GM19099 (cell line): ENCODE results near the gene POMP.

Experiments
- POLR2A ChIP-seq: IDR thresholded peaks from 3 replicates; pipeline ENCODE4 v1.6.1; 2011; ENCODE audit warnings: low read depth; ENCODE audit not compliant: insufficient read length; ENCODE audit errors: extremely low read depth

POMP gene

DNA sequence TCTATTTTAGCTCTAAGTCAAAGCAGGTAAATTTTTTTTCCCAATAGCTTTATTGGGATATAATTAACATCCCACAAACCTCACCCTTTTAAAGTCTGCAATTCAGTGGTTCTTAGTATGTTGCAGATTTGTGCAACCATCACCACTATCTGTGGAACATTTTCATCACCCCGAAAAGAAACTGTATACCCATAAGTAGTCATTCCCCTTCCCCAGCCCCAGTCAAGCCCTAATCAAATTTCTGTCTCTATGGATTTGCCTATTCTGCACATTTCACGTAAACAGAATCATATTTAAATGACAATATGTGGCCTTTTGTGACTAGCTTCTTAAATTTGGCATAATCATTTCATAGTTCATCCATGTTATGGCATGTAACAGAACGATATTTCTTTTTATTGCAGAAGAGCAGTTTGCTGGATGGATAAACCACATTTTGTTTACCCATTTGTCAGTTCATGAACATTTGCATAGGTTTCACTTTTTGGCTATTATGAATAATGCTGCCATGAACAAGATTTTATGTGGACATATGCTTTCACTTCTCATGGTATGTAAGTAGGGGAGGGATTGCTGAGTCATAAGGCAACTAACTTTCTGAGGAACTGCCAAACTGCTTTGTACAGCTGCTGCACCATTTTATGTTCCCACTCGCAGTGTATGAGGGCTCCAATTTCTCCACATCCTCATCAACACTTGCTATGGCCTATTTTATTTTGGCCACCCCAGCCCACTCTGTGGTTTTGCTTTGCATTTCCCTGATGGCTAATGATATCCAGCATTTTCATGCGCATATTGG, 48.9 kb downstream of the POMP start:
- no peak for TF ChIP-seq POLR2A

DNA sequence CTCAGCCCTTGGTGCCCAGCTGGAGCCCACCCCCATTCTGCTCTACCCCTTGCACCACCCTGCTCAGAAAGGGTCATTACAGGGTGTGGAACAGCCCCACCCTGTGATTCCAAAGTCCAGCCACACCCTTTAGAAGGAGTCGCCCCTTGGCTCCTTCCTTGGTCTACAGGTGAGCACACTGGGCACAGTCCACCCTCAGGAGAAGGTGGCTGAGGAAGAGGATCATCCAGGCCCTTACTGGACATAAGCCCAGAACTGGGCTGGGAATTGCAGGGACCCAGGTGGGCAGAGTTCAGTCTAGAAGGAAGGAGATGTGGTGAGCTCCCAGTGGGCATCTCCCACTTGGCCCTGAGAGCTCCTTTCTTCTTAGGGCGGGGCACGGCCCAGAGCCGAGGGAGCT, 51.2 kb downstream of the POMP start:
- no peak for TF ChIP-seq POLR2A

DNA sequence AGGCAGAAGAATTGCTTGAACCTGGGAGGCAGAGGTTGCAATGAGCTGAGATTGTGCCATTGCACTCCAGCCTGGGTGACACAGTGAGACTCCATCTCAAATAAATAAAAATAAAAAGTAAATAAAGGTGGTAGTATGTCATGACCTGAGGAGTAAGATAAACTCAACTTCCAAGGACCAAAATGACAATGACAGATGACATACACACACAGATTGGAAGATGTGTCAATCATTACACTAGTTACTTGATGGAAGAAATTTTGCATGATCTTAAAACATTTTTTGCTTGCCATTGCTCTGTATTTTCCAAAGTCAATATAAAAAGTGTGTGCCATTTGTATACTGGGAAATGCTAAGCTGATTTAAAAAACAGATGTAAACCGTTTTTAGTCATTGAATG, 55.7 kb downstream of the POMP start:
- TF ChIP-seq POLR2A = no peak

DNA sequence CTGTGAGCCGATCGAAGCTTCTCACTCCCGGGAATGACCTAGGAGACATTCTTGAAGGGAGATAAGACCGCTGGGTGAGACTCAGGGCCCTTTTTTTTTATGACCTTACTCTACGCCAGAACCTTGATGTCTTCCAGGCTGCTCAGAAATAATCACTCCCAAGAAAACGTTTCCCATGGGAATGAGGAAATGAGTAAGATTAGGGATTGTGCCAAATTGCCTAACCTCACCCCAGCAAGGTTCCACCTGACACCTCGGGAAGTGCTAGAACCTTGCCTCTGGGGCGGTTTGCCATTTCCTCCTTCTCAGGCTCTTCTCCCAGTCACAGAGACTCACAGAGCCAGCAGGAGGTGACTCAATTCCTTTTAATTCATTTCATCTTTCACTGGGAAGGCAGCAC, 57.6 kb downstream of the POMP start:
- TF ChIP-seq POLR2A = no peak

DNA sequence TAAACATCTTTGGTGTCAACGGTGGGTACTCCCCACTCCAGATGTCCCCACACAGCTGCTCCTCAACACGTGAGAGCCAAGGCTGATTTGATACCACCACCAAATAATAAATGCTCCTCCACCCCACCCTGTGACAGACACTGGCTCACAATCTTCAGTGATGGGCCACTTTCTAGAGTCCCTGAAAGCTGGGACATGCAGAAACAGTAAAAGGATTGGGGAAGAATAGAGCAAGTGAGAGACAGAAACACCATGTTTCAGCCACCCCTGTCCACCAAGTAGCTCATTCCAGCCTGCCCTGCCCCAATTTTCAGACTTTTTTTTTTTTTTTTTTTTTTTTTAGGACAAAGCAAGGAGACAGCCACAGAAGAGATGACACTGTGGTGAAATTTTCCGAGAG, 58.2 kb downstream of the POMP start:
- no peak for TF ChIP-seq POLR2A

DNA sequence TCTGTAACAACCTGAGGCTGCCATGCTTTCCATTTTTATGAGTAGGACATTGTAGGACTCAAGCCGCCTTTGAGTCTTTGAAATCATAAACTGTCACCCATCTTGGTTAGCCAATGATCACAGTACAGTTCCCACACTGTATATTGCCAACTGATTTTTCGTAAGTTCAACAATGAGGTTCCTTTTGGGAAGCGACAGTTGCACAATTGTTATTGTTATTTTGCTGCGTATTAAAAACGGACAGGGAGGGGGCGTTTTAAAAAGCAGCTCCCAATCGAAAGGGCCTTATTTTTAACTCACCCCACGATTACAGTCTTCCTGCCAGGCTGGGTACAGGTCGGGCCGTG, 59.2 kb downstream of the POMP start:
- no peak for TF ChIP-seq POLR2A

DNA sequence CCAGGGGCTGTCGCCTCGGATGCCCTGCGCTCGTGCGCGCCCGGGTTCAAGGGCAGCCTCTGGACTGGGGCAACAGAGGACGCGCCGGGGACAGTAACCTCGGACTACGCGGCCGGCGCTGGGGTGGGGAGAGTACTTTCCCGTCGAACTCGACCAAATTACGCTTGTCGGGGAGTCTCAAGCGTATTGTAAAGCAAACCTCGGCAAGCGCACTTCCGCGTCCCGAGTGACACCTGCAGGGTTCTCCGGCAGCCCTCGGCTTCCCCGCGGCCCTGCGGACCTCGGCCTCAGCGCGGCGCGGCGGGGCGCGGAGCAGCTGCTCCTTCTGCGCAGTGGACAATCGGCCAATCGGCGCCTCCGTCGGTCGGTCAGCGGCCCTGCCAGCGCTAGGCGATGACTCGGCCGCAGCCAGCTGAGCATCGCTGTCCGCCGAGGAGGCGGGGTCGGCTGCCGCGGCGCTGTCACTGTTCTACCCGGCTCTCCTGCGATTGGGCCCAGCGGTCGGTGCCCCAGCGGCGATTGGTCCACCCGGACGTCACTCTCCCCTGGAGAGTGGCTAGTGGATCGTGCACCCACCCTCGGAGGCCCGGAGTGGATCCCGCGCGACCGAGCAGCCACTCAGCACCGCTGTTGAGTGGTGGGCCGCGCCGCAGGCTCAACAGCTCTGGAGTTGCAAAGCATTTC, 59.8 kb downstream of the POMP start, which contains the start of gene SLC46A3:
Gene SLC46A3, minus strand, starts transcription at position 428 of the 684 bp plus-strand sequence. CDS start 972 bp downstream, outside the sequence.
- TF ChIP-seq POLR2A = peak; percentile 66

DNA sequence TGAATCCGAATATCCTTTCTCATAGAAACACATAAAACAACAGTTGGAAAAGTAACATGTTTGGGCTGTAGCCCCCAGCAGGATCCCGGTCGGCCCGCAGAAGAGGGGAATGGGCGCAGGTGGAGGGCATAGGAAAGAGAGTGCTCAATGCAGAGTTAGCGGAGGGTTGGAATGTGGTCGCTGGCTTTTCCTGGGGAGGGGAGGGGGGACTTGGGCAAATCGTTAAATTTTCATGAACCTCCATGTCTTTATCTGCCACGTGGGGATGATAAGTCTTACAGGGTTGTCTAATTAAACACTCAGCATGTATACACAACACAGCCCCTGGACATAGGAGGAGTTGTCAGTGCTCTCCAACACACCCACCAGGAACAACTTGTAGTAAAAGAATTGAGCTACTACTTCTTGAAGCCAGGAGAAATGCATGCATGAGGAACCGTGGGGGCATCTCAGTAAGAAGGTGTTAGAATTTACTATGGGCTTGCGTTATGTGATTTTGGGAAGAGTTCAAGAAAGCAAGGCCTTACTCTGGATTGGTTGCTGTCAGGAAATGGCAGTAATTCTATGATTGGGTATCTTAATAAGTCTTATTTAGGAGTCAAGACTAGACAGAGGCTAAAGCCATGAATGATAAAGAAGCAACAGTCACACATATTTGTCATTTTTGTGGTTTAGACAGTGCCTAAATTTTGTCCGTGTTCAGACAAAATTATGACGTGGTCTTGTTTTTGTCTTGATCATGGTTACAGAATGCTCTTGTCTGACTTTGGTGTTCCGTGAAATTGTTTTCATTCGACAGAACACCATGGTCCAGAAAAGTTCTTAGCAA, 60.5 kb downstream of the POMP start:
- no peak for TF ChIP-seq POLR2A

DNA sequence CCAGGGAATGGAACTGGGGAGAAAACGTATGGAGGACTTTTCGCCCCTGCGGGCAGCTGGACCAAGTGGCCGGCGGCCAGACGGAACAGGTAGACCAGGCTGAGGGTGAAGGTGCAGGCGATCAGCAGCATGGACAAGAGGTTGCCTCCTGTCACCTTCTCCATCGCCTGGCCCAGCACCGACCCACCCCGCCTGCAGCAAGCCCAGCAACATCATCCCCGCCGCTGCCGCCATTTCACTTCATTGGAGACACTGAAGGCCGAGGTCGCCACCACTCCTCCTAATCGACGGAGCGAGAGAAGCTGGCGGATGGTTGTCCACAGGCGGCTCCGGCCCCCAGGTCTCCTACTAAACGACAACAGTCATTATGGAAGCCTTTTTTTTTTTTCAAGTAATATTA, 64.9 kb downstream of the POMP start:
- TF ChIP-seq POLR2A = no peak

DNA sequence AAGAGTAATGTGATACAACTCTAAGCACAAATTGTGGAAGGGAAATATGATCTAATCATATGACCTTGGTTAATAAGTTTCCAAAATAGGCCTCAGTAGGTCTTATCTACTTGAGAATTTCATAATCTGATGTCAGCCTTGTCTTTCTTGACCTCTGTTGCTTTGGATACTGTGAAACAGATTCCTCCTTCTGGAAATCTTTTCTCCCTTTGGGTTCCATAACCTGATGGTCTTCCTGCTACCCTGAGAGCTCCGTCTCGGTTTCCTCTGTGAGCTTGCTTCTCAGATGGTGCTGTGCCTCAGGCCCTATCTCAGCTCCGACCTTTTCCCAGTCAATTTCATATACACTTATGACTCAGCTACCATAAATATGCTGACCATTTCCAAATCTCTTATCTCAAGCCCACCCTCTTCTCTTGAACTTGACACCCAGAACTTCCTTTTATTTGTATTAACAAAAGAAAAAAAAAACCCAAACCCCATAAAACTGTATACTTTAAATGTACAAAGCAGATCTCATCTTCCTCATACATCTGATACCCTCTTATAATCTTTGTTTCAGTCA, 66.2 kb downstream of the POMP start:
- no peak for TF ChIP-seq POLR2A
